22Rv1 (cell line): ENCODE results near the gene GGN.

Experiments
- H3K27ac ChIP-seq: fragments of 450-650 bp; 2 replicates; pipeline ENCODE4 v1.5.1; 2017
- ZFX ChIP-seq: fragments of 450-650 bp; IDR thresholded peaks from 2 replicates; pipeline ENCODE4 v1.6.1; 2017; ENCODE audit warnings: antibody characterized with exemption, borderline replicate concordance
- TF ChIP-seq, protein P1 (sequence below): fragments of 450-650 bp; IDR thresholded peaks from 2 replicates; pipeline ENCODE4 v1.5.1; 2017; ENCODE audit warnings: mild to moderate bottlenecking

Gene GGN

DNA sequence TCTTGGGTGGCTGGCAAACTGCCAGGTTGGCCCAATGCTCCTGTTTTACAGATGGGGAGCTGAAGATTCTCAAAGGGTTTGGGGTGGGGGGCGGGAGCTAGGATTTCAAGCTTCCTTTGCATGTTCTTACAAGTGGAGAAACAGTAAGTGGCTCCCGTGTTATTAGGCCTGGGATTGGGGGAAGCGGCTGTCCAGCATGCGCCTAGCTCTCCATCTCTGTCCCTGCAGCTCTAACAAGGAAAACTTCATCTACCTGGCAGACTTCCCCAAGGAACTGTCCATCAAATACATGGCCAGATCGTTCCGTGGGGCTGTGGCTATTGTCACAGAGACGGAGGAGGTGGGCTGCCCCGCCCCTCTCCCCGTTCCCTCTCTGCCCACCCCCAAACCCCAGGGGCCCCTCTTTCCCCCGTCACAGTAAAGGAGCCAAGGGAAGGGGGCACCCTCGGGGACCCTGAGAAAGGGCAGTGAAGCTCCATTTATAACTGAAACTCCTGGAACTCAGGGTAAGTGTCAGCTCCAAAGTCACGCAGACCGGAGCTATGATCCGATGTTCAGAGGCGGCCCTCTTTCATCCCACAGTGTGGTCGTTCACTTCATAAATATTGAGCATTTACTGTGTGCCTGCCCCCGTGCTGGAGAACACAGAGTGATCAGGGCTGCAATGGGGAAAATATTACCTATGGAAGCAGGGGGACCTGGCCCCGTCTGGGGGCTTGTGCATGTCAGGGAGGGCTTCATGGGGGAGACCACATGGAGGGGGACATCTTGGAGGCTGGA lies 28.4 kb downstream of the GGN start:
- H3K27ac ChIP-seq, result no peak overlapping the region
- TF ChIP-seq, protein P1, sequence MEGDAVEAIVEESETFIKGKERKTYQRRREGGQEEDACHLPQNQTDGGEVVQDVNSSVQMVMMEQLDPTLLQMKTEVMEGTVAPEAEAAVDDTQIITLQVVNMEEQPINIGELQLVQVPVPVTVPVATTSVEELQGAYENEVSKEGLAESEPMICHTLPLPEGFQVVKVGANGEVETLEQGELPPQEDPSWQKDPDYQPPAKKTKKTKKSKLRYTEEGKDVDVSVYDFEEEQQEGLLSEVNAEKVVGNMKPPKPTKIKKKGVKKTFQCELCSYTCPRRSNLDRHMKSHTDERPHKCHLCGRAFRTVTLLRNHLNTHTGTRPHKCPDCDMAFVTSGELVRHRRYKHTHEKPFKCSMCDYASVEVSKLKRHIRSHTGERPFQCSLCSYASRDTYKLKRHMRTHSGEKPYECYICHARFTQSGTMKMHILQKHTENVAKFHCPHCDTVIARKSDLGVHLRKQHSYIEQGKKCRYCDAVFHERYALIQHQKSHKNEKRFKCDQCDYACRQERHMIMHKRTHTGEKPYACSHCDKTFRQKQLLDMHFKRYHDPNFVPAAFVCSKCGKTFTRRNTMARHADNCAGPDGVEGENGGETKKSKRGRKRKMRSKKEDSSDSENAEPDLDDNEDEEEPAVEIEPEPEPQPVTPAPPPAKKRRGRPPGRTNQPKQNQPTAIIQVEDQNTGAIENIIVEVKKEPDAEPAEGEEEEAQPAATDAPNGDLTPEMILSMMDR, result no peak
- TF ChIP-seq ZFX, result no peak

DNA sequence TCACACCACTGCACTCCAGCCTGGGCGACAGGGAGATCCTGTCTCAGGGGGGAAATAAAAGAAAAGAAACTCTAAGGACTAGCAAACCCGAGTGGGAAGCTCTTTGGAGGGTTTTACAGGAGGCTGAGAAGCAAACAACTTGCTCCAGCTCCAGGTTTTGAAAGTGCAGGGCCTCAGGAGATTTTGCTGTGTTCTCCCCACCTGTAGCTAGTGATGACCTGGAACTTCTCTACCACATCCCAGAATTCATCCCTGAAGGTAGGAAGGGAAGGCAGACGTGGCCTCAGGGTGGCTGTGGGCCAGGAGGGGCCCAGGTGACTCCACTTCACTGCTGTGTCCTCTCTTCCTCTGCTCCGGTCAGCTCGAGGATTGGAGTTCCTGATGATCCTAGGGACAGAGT lies 29.8 kb downstream of the GGN start:
- no peak overlapping the region for H3K27ac ChIP-seq
- no peak for TF ChIP-seq ZFX
- TF ChIP-seq, protein P1, result no peak

DNA sequence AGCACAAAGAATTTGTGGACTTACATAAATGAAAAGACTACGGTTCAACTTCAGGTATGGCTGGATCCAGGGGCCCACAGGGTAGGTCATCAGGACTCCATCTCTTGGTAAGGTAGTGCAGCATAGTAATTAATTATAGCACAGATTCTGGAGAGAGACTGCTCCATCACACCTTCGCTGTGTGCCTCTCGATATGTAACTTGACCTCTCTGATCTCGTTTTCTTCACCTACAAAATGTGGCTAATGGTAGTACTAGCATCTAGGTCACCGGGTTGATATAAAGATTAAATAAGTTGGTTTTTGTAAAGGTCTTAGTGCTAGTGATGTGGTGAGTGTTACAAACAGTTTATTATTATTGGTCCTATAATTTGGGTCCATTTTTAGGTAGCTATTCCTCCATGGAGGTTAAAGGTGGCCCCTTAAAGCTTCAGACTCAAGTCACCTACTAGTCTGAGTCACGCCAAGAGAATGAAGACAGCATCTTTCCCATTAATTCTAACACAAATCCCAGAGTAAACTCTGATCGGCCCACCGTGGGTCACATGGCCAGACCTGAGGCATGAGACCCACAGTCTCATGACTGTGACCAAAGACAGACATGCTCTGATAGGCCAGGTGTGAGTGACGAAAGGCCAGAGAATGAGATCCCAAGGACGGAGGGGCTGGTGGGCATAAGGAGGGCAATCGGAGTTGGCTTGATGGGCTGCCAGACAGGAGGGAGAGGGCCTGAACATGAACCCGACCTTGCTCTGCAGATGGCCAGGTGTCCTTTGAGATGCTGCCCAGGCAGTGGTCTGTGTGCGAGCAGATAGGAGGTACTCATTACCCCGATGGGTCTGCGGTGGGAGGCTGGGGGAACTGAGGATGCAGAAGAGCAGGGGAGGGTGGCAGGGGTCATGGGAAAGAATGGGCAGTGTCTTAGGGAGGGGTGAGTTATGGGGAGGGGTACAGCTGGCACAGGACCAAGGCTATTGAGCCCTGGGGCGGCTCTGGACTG lies 31.8 kb downstream of the GGN start:
- no peak for TF ChIP-seq ZFX
- TF ChIP-seq, protein P1, result no peak
- no peak overlapping the region for H3K27ac ChIP-seq

DNA sequence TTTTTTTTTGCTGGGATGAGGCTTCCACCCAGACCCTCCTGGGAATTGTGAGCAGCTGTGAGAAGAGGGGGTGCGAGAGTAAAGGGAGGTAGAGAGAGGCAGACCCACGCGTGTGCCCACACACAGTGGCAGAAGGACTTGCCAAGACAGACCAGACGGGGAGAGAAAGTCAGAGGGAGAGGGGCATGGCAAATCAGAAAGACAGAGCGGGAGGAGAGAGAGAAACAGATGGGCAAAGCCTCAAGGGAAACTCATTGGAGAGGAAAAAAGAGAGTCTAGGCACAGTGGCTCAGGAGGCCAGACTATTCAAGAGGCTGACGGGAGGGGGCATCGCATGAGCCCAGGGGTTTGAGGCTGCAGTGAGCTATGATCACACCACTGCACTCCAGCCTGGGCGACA lies 35.2 kb downstream of the GGN start:
- no peak overlapping the region for H3K27ac ChIP-seq

DNA sequence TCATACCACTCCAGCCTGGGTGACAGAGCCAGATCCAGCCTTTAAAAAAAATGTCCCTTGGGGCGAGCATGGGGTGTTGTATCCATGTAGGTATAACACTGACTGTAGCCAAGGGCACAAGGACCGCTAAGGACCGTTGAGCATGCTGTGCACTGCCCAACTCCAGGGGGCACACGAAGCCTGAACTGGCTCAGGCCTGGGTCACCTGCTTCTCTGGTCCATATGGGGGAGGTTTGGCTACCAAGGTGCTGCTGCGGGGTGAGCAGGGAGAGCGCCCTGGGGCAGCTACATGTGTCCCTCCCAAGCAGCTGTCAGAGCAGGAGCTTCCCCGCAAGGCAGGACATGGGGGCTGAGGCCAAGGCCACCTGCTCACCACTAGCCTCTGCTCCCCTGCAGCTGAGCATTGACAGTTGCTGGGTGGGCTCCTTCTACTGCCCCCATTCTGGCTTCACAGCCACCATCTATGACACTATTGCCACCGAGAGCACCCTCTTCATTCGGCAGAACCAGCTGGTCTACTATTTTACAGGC lies 35.9 kb downstream of the GGN start:
- no peak for TF ChIP-seq ZFX
- TF ChIP-seq, protein P1, result no peak
- H3K27ac ChIP-seq, result no peak overlapping the region

More for the DNA sequence above, 35.2 kb downstream of the GGN start:
- TF ChIP-seq, protein P1, result no peak
- no peak for TF ChIP-seq ZFX

DNA sequence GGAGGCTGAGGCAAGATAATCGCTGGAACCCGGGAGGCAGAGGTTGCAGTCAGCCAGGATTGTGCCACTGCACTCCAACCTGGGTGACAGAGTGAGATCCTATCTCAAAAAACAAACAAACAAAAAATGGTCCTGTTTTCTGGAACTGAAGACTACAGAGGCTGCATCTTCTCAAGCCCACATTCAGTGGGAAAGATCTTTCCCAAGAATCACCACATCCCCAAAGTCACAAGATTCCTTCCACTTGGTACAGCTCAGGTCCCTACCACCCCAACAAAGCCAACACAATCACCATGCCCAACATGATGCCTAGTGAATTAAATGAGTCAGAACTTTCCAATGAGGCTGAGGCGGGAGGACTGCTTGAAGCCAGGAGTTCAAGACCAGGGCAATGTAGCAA lies 37.0 kb downstream of the GGN start:
- H3K27ac ChIP-seq, result no peak overlapping the region
- no peak for TF ChIP-seq ZFX
- TF ChIP-seq, protein P1, result no peak
